RKO (cell line): ENCODE data around the gene SIRT6.
"Not testable (repeated sequence)": the region's sequence is repeated elsewhere in the genome, so short reads cannot be mapped to it uniquely, and the experiment has no call there.

ENCODE experiments used
- DNase-seq: peaks from one replicate; pipeline ENCODE4 v3.0.0-alpha.2; 2016; ENCODE audit warnings: low spot score

The SIRT6 gene

DNA sequence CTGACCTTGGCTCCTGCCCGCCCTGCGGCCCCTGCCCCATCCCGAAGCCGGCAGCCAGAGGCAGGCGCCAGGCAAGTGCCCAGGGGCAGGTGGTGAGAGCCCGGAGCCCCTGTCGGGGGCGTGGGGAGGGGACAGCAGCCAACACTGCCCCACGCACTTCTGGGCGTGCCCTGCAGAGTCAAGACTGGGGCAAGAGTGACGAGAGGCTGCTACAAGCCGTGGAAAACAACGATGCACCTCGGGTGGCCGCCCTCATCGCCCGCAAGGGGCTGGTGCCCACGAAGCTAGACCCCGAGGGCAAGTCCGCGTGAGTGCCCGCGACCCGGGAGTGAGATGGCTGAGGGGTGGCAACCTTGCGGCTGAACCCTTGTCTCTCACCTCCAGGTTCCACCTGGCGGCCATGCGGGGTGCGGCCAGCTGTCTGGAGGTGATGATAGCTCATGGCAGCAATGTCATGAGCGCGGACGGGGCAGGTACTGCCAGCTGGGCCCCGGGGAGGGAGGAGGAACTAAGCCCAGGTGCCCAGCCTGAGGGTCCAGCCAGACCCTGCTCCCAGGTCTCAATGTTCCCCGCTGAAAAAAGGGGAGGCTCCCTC lies 17.4 kb upstream of the SIRT6 start:
- no peak for DNase-seq

DNA sequence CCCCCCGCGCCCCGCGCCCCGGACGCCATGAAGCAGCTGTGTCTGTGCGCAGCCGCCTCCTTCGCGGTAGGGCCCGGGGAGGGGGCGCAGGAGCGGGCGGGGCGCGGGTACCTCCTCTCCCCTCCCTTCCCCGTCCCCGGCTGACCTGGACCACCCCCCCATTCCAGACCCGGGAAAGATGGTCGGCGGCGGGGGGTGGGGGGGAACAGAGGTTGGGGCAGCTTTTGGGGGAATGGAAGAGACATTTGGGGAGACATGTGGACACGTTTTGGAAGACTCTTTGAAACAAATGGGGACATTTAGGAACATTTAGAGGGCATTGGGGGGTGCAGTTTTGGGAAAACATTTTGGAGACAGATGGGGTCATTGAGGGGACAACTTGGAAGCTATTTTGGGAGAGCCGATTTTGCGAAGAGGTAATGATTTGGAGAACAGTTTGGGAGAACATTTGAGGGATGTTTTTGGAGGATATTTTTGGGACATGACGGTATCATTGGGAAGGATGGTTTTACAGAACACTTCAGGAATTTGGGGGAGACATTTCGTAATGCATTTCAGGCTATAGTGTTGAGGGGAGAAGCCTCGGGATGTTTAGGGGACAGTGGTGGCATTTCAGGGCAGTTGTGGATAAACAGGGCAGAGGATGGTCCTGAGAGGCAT lies 16.2 kb upstream of the SIRT6 start:
- DNase-seq: no peak

DNA sequence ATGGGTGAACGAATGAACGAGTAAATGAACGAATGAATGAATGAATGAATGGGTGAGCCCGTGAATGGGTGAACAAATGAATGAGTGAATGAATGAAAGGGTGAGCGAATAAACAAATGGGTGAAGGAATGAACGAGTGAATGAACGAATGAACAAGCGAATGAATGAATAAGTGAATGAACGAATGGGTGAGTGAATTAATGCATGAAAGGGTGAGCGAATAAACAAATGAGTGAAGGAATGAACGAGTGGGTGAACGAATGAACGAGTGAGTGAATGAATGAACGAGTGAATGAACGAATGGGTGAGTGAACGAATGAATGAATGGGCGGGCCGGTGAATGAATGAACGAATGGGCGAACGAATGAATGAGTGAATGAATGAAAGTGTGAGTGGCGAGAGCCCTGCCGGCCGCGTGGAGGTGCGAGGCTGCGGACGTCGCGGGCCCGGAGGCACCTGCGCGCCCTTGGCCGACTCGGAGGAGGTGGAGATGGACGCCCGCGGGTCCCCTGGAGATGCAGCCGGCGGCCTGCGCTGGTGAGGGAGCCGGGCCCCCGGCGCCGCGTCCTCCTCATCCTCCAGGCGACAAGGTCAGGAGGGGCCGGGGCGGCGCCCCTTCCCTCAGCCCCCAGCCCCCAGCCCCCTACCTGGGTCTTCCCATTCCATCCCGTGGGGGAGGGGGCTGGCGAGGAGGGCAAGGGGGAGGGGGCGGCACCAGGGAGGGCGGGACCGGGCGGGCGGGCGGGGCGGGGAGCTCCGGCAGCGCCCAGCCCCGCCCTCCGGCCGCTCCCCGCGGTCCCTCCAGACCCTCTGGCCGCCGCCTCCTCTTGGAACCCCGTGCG lies 15.5 kb upstream of the SIRT6 start:
- DNase-seq: no peak

DNA sequence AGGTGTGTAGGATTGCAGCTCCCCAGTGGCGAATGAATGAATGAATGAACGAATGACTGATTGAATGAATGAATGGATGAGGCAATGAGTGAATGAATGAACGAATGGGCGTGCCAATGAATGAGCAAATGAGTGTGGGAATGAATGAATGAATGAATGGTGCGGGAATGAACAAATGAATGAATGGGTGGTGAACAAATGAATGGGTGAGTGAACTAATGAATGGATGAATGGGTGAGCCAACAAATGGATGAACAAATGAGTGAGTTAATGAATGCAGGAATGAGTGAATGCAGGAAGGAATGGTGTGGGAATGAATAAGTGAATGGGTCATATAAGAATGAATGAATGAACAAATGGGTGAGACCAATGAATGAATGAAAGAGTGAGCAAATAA lies 14.9 kb upstream of the SIRT6 start:
- no peak for DNase-seq

DNA sequence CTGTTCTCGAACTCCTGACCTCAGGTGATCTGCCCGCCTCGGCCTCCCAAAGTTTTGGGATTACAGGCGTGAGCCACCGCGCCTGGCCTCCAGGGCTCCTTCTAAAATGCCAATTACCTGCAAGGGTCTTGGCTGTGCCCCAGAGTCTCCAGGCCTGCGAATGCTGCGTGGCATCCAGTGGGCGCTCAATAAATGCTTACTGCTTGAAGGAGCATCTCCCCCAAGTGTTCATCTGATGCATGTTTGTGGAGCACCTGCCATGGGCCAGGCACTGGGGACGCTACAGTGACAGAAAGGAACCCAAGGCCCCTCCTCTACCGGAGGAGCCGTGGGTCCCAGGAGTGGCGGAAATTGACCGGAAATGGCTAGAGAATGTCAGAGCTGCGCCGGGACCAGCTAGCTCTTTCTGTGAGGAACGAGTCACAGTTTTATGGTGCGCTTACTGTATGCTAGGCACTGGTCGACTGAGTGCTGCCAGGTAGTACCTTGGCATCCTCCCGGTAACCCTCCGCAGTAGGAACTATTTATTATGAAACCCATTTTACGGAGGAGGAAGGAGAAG lies 14.3 kb upstream of the SIRT6 start:
- DNase-seq: no peak

DNA sequence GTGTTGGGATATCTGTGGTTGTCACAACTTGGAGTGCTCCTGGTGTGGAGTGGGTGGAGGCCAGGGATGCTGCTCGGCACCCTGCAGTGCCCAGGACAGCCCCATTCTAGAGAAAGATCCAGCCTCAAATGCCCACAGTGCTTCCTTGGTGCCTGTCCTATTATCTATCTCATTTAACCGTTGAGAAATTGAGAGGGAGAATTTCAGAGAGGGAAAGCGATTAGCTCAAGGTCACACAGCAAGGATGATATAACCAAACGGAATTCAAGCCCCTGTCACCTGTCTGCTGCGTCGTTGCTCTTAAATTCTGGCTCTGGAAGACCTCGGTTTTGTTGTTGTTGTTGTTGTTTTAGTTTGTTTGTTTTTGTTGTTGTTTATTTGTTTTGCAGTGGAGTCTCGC lies 13.6 kb upstream of the SIRT6 start:
- DNase-seq: no peak

DNA sequence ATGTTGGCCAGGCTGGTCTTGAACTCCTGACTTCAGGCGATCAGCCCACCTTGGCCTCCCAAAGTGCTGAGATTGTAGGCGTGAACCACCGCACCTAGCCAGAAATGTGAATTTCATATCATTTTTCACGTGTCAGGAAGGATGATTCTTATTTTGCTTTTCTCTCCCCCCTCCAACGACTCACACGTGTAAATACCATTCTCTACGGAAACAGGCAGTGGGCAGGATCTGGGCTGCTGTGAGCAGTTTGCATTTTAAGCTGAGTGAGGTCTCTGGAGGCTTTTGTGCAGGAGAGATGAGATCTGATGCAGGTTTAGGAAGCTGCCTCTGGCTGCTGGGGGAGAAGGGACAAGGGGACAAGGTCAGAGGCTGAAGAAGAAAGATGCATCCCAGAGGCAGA lies 12.0 kb upstream of the SIRT6 start:
- DNase-seq: no peak

DNA sequence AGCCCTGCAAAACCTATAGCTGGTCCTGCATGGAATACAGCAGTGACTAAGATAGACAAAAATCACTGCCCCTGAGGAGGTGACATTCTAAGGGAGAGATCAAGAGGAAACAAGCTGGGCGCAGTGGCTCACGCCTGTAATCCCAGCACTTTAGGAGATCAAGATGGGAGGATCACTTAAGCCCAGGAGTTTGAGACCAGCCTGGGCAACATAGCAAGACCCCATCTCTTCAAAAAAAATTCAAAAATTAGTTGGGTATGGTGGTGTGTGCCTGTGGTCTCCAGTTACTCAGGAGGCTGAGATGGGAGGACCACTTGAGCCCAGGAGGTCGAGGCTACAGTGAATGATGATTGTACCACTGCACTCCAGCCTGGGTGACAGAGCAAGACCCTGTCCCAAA lies 10.2 kb upstream of the SIRT6 start:
- DNase-seq: not testable (repeated sequence)

DNA sequence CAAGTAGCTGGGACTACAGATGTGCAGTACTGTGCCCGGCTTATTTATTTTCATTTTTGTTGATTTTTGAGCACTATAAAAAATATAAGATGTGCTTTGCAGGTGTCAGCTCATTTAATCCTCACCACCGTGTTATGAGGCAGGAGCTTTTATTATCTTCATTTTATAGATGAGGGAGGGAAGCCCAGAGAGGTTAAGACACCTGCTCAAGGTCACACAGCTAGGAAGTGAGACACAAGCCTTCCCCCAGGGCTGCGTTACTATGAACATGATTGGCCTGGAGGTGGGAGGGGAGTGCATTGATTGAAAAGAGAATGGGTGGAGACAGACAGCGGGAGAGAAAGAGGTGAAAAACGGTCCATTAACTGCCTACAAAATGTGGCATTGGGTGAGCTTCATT lies 7.3 kb upstream of the SIRT6 start:
- DNase-seq: no peak

DNA sequence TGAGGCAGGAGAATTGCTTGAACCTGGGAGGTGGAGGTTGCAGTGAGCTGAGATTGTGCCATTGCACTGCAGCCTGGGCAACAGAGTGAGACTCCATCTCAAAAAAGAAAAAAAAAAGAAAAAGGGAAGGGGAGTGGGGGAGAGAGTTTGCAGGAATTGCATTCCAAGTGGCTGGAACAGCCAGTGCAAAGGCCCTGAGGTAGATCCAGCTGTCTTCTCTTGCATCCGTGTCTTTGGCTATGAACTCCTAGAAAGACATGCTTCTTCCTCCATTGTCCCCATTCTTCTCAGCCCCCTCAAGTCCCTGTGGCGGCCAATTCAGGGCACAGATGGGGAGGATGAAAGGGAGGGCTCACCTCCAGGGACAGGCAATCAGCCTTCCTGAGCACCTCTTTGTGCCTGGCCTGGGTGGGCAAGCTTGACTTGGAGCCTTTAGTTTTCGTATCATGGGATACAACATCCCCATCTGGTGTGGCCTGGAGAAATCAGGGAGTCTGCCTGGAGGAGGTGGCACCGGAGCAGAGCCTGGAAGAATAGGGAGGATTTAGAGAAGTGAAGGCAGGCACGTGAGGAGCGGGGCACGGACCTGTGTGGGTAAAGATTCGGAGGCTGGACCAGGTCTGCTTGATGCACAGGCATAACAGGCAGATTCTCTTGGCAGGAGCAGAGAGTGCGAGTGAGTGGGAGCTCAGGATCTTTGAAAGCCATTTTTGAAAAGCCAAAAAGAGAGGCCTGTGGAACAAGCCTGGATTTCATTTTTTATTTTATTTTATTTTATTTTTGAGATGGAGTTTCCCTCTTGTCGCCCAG lies 5.2 kb upstream of the SIRT6 start:
- no peak for DNase-seq

DNA sequence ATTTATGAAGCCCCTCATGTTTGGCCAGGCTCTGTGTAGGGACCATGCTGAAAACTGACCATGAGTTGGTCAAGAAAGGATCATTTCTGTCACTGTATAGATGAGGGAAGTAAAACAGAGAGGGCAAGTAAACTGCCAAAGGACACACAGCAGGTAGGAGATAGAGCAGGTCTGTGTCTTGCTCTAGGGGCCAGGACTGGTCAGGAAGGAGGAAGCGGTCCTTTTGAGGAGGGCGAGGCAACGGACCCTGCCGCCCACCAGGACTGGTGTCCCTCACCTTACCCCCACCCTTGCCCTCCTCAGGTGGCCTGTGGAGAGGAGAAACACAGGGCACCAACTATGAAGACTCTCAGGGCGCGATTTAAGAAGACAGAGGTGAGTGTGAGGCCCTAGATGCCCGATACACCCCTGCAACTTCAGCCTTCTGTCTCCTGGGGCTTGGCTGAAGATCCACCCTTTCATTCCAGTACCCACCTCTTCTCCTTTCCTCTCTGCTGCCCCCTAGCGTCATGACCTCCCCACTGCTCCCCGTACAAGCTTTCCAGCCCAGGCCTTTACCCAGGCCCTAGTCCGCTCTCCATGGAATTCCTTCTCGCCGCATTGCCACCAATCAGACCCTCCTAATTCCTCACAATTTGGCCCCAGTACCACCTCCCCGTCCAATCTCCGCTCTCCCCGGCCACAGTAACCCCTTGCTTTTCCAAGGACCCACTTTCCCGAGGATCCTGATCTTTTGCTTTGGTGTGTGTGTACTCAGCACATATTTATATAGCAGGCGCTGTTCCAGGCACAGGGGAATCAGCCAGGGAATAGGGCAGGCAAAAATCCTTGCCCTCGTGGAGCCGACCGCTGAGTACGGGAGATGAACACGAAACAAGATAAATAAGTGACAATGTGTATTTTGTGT lies 4.0 kb upstream of the SIRT6 start:
- peak; percentile 62 for DNase-seq

DNA sequence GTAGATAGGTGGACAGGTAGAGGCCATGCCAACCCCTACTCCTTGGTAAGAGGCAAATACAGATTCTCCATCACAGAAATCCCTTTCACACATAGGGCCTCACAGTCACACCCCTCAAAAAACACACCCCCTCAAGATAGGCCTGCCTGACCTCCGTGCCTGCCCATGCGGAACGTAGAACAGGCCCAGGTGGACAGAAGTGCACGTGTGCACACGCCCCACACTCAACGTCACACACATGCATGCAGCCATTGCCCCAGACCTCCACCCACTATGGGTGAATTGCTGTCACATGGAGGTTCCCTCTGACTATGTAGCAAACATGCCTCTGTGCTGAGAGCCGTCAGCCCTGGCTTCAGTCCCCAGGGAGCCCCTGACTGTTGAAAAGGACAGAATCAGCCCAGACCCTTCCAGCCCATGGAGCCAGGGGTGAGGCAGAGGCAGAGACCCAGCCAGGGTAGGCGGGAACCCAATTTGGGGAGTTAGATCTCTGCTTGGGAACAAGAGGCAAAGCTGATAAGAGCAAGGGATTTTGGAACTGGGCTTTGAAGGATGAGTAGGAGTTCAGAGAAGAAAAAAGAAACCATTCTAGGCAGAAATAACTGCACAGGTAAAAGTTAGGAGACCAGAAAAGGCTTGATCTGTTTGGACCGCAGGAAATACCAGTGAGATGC lies 3.2 kb upstream of the SIRT6 start:
- DNase-seq: no peak

DNA sequence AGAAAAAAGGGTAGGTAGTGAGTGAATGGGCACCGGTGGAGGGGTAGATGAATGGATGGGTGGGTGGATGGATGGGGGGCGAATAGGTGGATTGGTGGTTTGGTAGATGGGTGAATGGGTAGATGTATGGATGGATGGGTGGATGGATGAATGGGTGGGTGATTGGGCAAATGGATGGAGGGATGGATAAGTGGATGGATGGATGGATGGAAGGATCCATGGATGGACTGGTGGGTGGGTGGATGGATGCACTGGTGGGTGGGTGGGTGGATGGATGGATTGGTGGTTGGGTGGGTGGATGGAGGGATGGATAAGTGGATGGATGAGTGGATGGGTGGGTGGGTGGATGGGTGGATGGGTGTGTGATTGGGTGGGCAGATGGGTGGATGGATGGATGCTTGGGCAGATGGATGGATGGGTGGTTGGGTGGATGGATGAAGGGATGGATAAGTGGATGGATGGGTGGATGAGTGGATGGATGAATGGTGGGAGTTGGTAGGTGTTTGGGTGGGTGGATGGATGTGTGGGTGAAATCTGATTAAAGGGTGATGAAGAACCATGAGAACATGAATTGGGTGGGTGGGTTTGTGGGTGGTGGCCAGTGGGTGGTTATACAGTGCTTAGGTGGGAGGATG lies 2.5 kb upstream of the SIRT6 start:
- no peak for DNase-seq

DNA sequence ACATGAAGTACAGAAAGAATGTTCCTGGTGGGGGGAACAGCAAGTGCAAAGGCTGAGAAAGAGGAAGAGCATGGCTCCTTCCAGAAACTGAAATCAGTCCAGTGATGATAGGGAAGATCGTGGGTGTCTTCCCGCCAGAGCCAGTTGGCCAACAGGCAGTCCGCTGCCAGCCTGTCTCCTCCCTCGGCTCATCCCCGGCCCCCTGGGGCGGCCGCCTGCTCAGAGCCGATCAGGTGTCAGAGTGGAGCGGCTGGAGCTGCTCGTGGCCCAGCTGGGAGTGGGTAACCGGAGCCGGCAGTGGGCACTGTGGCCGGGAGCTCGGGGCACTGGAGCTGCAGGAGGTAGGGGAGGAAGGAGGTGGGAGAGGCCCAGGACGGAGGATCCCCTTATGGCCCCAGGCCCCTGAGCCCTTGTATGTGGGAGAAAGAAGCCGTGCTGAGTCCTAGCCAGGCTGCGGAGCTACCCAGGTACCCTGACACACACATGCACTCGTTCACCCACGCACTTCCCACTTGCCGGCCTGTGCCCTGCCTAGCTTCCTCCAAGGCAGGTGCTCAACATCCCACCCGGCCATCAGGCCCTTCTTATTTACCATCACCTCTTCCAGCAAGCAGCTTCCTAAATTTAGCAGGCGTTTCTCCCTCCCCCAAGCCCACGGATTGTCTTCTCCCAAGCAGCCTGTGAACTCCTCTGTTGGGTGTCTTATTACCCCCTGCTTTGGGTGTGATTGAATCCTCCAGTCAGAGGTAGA lies 1.8 kb upstream of the SIRT6 start:
- no peak for DNase-seq

DNA sequence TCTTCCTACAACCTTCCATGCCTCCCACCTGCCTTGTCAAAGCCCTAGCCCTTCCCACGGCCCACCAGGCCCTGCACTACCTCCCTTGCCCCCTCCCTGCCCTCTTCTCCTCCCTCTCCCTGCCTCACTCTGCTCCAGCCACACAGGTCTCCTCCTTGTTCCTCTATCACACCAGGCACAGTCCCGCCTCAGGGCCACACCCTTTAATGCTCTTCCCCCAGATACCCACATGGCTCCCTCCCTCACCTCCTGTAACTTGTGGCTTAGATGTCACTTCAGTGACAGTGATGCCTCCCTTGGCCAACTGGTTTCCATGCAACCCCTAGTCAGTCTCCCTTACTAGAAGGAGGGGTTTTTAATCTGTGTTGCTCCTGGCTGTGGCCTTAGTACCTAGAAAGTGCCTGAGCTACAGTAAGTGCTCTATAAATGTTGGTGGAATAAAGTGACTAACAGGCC lies 1.3 kb downstream of the SIRT6 start:
- DNase-seq: no peak

DNA sequence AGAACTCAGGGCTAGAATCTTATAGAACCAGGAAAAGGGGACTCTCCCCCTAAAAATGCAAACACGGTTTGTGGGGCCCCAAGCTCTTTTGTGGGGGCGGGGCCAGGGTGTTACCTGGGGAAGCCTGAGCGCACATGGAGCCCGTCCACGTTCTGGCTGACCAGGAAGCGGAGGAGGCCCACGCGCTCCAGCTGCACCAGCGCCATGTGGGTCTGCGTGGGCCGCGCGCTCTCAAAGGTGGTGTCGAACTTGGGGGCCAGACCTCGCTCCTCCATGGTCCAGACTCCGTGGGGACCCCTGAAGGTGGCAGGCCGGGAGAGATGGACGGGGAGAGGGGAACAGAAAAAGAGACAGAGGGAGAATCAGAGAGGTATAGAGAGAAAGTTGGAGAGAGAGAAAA lies 3.4 kb downstream of the SIRT6 start:
- DNase-seq: no peak

DNA sequence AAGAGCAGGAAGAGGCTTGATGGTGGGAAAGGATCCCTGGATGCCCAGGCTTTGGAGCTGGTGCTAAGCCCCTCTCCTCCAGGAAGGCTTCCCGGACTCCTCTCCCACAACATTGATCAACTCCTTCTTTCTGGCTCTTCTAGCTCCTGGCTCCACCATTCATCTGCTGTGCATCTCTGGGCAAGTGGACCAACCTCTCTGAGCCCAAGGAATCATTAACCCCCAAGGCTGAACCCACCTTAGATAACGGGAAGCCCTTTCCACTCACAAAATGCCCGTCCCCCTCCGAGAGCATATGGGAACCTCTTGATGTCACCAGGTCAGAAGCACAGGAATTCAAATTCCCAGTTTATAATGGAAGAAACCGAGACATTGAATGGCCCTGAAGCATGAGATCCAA lies 5.2 kb downstream of the SIRT6 start:
- DNase-seq: no peak

DNA sequence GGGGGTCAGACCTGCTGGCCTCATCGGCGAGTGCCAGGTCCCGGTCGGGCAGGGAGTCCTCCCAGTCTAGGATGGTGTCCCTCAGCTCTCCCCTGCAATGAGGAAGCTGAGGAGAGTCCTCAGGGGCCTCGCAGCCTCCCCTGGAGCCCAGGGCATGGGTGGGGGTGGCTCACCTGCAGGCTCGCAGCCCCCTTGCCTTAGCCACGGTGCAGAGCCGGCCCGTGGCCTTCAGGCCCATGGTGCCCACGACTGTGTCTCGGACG lies 6.8 kb downstream of the SIRT6 start:
- no peak for DNase-seq

DNA sequence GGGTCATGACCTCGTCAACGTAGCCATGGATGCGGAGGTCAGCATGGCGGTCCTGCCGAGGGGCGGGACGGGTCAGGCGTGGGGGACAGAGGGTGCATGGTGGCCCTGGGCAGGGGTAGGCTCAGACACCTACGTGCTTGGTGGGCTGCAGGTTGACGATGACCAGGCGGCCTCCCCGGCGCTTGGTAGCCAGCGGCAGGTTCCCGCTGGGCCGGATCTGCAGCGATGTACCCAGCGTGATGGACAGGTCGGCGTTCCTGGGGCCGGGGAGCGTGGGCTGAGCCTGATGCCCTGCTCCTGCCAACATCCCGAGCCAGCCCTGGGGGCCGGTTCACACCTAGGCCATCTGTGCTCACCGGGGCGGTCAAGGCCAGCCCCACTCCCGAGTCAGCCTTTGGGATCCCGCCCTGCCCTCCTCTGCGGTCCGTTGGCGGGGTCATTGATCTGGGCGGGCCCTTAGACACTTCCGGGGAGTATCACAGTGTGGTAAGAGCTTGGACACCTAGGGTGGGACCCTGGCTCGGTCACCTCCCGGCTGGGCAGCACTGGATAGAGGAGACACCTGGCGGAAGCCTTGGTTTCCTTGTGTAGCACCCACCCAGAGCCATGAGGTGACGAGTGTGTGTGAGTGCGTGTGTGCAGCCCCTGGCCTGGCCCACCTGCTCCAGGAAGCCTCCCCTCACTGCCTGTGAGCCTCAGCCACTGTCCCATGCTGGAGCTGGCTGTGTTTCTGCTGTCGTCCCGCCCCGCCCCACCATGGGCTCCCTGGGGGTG lies 7.3 kb downstream of the SIRT6 start:
- no peak for DNase-seq
